Prostate gland (tissue), 2 donors: Measurements from ENCODE around the gene KCNMB1. TPM values are rescaled to one million over a fixed set of nuclear protein-coding genes. Genes with fewer than 3 reads are reported as not detected.

Experiments used
- DNase-seq: peaks from one replicate; pipeline ENCODE4 v3.0.0-alpha.2; 2019; ENCODE audit warnings: low spot score
- H3K27ac ChIP-seq, 2 donors: fragments of 200-600 bp; sonication (generic); 2 replicates each; pipeline ENCODE4 v1.5.1; 2017 to 2019
- H3K27me3 ChIP-seq: fragments of 200-600 bp; sonication (generic); replicated peaks from 2 replicates; pipeline ENCODE4 v1.5.1; 2019; ENCODE audit not compliant: insufficient read depth
- H3K36me3 ChIP-seq, 2 donors: fragments of 200-600 bp; sonication (generic); 1 replicate in 1 of 2; 2 replicates in 1 of 2; pipeline versions ENCODE4 v1.5.1 to v1.8.1; 2017 to 2019
- H3K4me1 ChIP-seq: fragments of 200-600 bp; sonication (generic); replicated peaks from 2 replicates; pipeline ENCODE4 v1.5.1; 2019
- H3K4me3 ChIP-seq, 2 donors: fragments of 200-600 bp; sonication (generic); 2 replicates each; pipeline ENCODE4 v1.5.1; 2017 to 2019
- H3K9me3 ChIP-seq: fragments of 200-600 bp; sonication (generic); 2 replicates; pipeline ENCODE4 v1.5.1; 2017
- CTCF ChIP-seq, 4 experiments: fragments of 200-600 bp in 2 of 4; fragments of 450-650 bp in 2 of 4; sonication (generic) in 2 of 4; IDR thresholded peaks; 1 replicate in 3 of 4; 2 replicates in 1 of 4; pipeline ENCODE4 v1.5.1; 2016 to 2019; ENCODE audit warnings: antibody characterized with exemption in 4 of 4, mild to moderate bottlenecking in 2 of 4, moderate library complexity in 2 of 4
- POLR2A ChIP-seq: fragments of 450-650 bp; IDR thresholded peaks from one replicate; pipeline ENCODE4 v1.6.1; 2016; ENCODE audit warnings: antibody characterized with exemption, mild to moderate bottlenecking
- POLR2AphosphoS5 ChIP-seq: sonication (generic); formaldehyde crosslinking; IDR thresholded peaks from one replicate; pipeline ENCODE4 v1.6.1; 2017; ENCODE audit warnings: antibody characterized with exemption
- WGBS: methylation state at CpG from one replicate; pipeline ENCODE4 v1.1.5; 2018; 5-methylcytosine and 5-hydroxymethylcytosine counted together
- intact Hi-C: fragments of 100-400 bp; cut with DNase I; formaldehyde crosslinking; loops from one replicate; pipeline ENCODE4 v1.14.2; 2022
- total RNA-seq, 2 donors: library from RNA; depleted of rRNA; stranded (reverse); fragments of >200 nt; gene quantifications; one replicate each; pipeline ENCODE4 v1.1.0, GENCODE V29; 2016

KCNMB1 gene
- total RNA-seq, 2 donors from 2014 or later = 5.9 to 9.1 TPM

- WGBS = 58% methylated on average over 6 of the region's 6 CpGs
Observed at GRCh38 chr5:170393235-170393634, 4.1 kb upstream of the KCNMB1 start.

GRCh38 chr5:170390472-170390871, 1.3 kb upstream of the KCNMB1 start:
- 78% methylated on average over 5 of the region's 5 CpGs for WGBS
- Histone ChIP-seq H3K4me3 (no peak overlapping the region), H3K4me1 (no peaks in the 10 kb centered on the region)

More at GRCh38 chr5:170393235-170393634, 4.1 kb upstream of the KCNMB1 start:
- Histone ChIP-seq H3K27ac (no peak overlapping the region), H3K27me3 (no peaks in the 10 kb centered on the region), H3K9me3 (no peaks in the 10 kb centered on the region), H3K36me3 (no peaks in the 10 kb centered on the region), H3K4me1 (no peaks in the 10 kb centered on the region), H3K4me3 (no peak overlapping the region)
- TF ChIP-seq POLR2A (no peak), POLR2AphosphoS5 (no peak), CTCF (IDR thresholded peaks at IDR 0.05) (no peak)
- no peak for DNase-seq
- intact Hi-C loops = loop anchor here (5.0 kb wide), 1 partner anchor 126 kb away; no protein-coding TSS in a partner anchor

GRCh38 chr5:170389550-170389892, 354 bp upstream of the KCNMB1 start:
- intact Hi-C loops = loop anchor here (5.0 kb wide), 1 partner anchor 107 kb away; no protein-coding TSS in a partner anchor
- Histone ChIP-seq H3K4me1 (no peaks in the 10 kb centered on the region), H3K4me3 (peak overlapping the region; percentile 19 to 26), H3K27ac (peak overlapping the region; percentile 75 to 76), H3K9me3 (no peaks in the 10 kb centered on the region), H3K36me3 (no peaks in the 10 kb centered on the region), H3K27me3 (no peaks in the 10 kb centered on the region)
- TF ChIP-seq CTCF (IDR thresholded peaks at IDR 0.05) (no peak), POLR2A (no peak), POLR2AphosphoS5 (no peak)
- WGBS = 42% methylated on average over 4 of the region's 4 CpGs
- no peak for DNase-seq

More at GRCh38 chr5:170390472-170390871, 1.3 kb upstream of the KCNMB1 start:
- H3K27ac ChIP-seq = peak overlapping the region in 1 of 2 donors; percentile 10
- H3K36me3 ChIP-seq = no peaks in the 10 kb centered on the region
- intact Hi-C loops = loop anchor here (5.0 kb wide), 1 partner anchor 123 kb away; no protein-coding TSS in a partner anchor
- no peaks in the 10 kb centered on the region for H3K9me3 ChIP-seq
- no peak for DNase-seq
- no peak for TF ChIP-seq POLR2AphosphoS5
- TF ChIP-seq POLR2A = no peak
- no peak for TF ChIP-seq CTCF (IDR thresholded peaks at IDR 0.05)
- no peaks in the 10 kb centered on the region for H3K27me3 ChIP-seq

- no peak for DNase-seq
Observed at GRCh38 chr5:170387775-170388639, 1.2 kb downstream of the KCNMB1 start.

More at GRCh38 chr5:170387775-170388639, 1.2 kb downstream of the KCNMB1 start:
- Histone ChIP-seq H3K4me1 (no peaks in the 10 kb centered on the region), H3K9me3 (no peaks in the 10 kb centered on the region), H3K4me3 (peak overlapping the region; percentile 11 to 19), H3K36me3 (no peaks in the 10 kb centered on the region), H3K27me3 (no peaks in the 10 kb centered on the region), H3K27ac (peak overlapping the region; percentile 75 to 76)
- WGBS = 49% methylated on average over 6 of the region's 6 CpGs
- intact Hi-C loops = loop anchor here (5.0 kb wide), 1 partner anchor 106 kb away; no protein-coding TSS in a partner anchor
- no peak for TF ChIP-seq CTCF (IDR thresholded peaks at IDR 0.05)
- TF ChIP-seq POLR2A = no peak
- no peak for TF ChIP-seq POLR2AphosphoS5
